Activated CD4-positive, alpha-beta T cell treated with anti-CD3 and anti-CD28 coated beads, Interleukin-2, amount 10 ng/mL, durations not matched to agents 24 days and 14 days (primary cell): ENCODE measurements around the gene MAP2K5. TPM values are rescaled to one million over a fixed set of nuclear protein-coding genes. Genes with fewer than 3 reads are reported as not detected.

ENCODE experiments used
- DNase-seq: peaks from one replicate; pipeline ENCODE4 v3.0.0; 2022
- H3K27ac Mint-ChIP-seq: one replicate; pipeline ENCODE4 v1.8.0; 2022; ENCODE audit warnings: mild to moderate bottlenecking, mixed read lengths
- H3K27me3 Mint-ChIP-seq: one replicate; pipeline ENCODE4 v1.8.0; 2022; ENCODE audit warnings: mixed read lengths
- H3K36me3 Mint-ChIP-seq: one replicate; pipeline ENCODE4 v1.8.0; 2022; ENCODE audit warnings: low read depth, mild to moderate bottlenecking, mixed read lengths
- H3K4me1 Mint-ChIP-seq: one replicate; pipeline ENCODE4 v1.8.0; 2021; ENCODE audit warnings: mixed read lengths
- H3K4me3 Mint-ChIP-seq: one replicate; pipeline ENCODE4 v1.8.0; 2022; ENCODE audit warnings: mild to moderate bottlenecking, moderate library complexity, mixed read lengths
- H3K9me3 Mint-ChIP-seq: one replicate; pipeline ENCODE4 v1.8.0; 2021; ENCODE audit warnings: mixed read lengths
- intact Hi-C: fragments of 100-400 bp; cut with micrococcal nuclease; formaldehyde crosslinking; loops from one replicate; pipeline ENCODE4 v1.15.1; 2023
- total RNA-seq: library from RNA; stranded (reverse); gene quantifications from 2 replicates; pipeline ENCODE4 v1.2.3, GENCODE V29; 2022

The MAP2K5 gene
- total RNA-seq, 1 donor from 2014 or later: 21.0 TPM

DNA sequence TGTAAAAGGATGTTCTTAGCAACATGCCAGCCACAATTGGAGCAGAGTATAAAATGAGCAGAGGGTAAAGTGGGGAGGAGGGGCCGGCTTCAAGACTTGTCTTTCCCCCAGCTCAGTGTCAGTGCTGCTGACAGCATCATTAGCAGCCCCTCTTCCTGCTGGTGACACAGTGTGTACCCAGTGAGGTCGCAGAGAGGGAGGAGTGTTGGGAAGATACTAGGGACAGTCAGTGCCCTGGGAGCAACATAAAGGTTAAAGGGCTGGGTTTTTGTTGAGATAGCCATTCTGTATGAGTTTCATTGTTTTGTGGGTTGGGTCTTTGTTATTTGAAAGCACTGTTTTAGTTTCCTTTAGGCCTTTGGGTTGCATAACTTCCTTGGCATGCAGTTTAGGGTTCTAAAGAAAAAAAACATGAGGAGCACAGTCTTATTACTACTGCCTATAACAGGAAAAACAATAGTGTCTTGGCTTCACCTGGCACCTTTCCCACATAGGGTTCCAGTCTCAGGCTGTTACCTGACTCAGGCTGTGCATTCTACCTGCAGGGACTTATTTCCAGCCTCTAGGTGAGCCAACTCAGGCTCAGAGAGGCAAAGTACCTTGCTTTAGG, 188.7 kb downstream of the MAP2K5 start:
- H3K9me3 Mint-ChIP-seq: no peaks in the 10 kb centered on the region
- no peak for DNase-seq
- H3K4me3 Mint-ChIP-seq: no peak overlapping the region
- peaks cover 3% of the 10 kb centered on the region for H3K36me3 Mint-ChIP-seq
- intact Hi-C loops: no loop called here
- no peaks in the 10 kb centered on the region for H3K27me3 Mint-ChIP-seq
- peaks cover 15% of the 10 kb centered on the region for H3K4me1 Mint-ChIP-seq
- H3K27ac Mint-ChIP-seq: no peak overlapping the region

GRCh38 chr15:67732164-67732563, 189.7 kb downstream of the MAP2K5 start:
- H3K4me1 Mint-ChIP-seq: peaks cover 15% of the 10 kb centered on the region

GRCh38 chr15:67732671-67733374, 190.3 kb downstream of the MAP2K5 start:
- intact Hi-C loops: no loop called here
- Mint-ChIP-seq H3K27ac (no peak overlapping the region), H3K9me3 (no peaks in the 10 kb centered on the region)

More at GRCh38 chr15:67732164-67732563, 189.7 kb downstream of the MAP2K5 start:
- Mint-ChIP-seq H3K36me3 (peaks cover 3% of the 10 kb centered on the region), H3K9me3 (no peaks in the 10 kb centered on the region), H3K4me3 (no peak overlapping the region), H3K27me3 (no peaks in the 10 kb centered on the region), H3K27ac (no peak overlapping the region)
- DNase-seq: no peak
- intact Hi-C loops: no loop called here

DNA sequence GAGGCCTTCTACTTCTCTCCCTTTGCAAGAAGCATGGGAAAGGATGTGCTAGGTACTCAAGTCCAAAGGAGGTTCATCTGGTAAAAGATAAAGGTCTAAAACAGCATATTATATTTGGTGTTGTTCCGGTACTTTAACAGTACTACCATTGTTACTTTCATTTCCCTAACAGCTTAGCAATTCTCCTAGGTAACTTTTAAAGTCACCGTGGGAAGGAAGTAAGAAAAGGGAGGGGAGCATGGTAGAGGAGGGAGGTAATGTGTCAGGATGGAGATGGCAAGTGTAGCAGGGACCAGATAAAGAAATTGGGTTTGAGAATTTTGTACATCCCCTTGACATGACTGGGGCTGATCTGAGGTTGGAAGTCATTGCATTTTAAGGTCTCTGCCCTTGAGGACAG, 193.4 kb downstream of the MAP2K5 start:
- Mint-ChIP-seq H3K9me3 (no peaks in the 10 kb centered on the region), H3K4me1 (peaks cover 16% of the 10 kb centered on the region), H3K4me3 (no peak overlapping the region), H3K27me3 (no peaks in the 10 kb centered on the region), H3K36me3 (peaks cover 5% of the 10 kb centered on the region), H3K27ac (no peak overlapping the region)
- no peak for DNase-seq
- intact Hi-C loops: no loop called here

More at GRCh38 chr15:67732671-67733374, 190.3 kb downstream of the MAP2K5 start:
- no peak for DNase-seq
- H3K4me1 Mint-ChIP-seq: peaks cover 15% of the 10 kb centered on the region
- no peak overlapping the region for H3K4me3 Mint-ChIP-seq
- peaks cover 5% of the 10 kb centered on the region for H3K36me3 Mint-ChIP-seq
- H3K27me3 Mint-ChIP-seq: no peaks in the 10 kb centered on the region

DNA sequence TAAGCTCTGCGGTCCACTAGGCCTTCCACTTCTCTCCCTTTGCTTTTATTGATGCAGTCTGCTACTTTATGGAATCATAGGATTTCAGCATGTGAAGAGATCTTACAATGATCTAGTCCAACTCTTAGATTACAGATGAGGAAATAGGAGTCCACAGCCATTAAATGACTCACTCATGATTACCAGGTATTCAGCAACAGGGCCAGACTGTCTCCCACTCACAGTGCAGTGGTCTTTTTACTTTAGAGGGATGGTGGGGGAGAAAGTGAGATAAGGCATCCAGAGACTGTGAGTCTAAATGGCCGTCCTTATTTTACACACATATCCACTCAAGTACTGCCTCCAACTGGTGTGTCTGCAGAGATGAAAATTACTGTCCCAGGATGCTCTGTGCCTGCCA, 194.3 kb downstream of the MAP2K5 start:
- Mint-ChIP-seq H3K27ac (no peak overlapping the region), H3K4me3 (no peak overlapping the region), H3K27me3 (no peaks in the 10 kb centered on the region), H3K4me1 (peaks cover 21% of the 10 kb centered on the region), H3K36me3 (peaks cover 5% of the 10 kb centered on the region), H3K9me3 (no peaks in the 10 kb centered on the region)
- intact Hi-C loops: no loop called here
- DNase-seq: no peak

DNA sequence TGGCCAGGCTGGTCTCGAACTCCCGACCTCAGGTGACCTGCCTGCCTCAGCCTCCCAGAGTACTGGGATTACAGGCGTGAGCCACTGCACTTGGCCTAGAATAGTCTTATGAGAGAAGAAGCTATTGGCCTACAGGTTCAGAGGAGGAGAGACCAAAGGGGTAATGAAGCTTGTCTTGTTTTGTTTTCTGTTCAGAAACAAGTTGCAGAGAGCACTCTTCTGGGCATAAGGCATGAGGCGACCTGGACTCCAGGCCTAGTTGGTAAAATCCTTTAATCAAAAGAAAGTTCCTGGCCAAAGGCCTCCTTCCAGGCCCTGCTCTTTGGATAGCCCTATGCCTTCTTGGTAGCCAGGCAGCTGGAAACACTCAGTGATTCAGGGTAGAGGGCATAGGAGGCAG, 195.6 kb downstream of the MAP2K5 start:
- no peak for DNase-seq
- Mint-ChIP-seq H3K27me3 (no peaks in the 10 kb centered on the region), H3K4me3 (no peak overlapping the region), H3K4me1 (peaks cover 21% of the 10 kb centered on the region), H3K36me3 (peaks cover 5% of the 10 kb centered on the region), H3K9me3 (no peaks in the 10 kb centered on the region), H3K27ac (no peak overlapping the region)
- intact Hi-C loops: no loop called here

DNA sequence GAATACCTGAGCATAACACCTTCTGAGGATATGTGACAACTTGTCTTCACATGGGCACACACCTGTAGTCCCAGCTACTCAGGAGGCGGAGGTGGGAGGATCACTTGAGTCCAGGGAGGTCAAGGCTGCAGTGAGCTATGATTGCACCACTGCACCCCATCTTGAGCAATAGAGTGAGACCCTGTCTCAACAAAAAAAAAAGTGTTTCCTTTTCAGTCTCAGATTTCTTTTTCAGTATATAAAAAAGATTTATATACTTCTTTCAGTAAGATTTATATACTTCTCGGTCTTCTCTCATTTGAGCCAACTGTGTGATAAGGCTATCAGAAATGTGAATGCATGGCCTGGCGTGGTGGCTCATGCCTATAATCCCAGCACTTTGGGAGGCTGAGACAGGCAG, 197.9 kb downstream of the MAP2K5 start:
- no peaks in the 10 kb centered on the region for H3K9me3 Mint-ChIP-seq
- peaks cover 34% of the 10 kb centered on the region for H3K4me1 Mint-ChIP-seq
- no peaks in the 10 kb centered on the region for H3K27me3 Mint-ChIP-seq
- peaks cover 5% of the 10 kb centered on the region for H3K36me3 Mint-ChIP-seq
- DNase-seq: no peak
- H3K27ac Mint-ChIP-seq: no peak overlapping the region
- H3K4me3 Mint-ChIP-seq: no peak overlapping the region
- intact Hi-C loops: no loop called here

DNA sequence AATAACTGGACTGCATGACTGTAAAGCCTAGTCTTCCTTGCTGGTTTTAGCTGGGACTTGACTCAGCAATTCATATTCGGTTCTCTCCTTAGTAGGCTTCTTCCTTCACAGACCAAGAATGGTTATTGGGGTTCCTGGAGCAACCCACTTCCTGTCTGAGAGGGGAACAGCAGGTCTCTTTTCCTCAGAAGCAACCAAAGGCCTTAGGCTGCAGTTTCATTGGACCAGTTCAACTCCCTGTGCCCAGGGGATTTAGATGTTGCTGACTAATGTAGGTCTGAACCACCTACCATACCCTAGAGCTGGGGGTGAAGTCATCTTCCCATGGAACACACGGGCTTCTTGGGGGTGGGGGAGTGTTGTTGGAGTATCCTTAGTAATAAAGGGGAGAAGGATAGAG, 198.8 kb downstream of the MAP2K5 start:
- Mint-ChIP-seq H3K27me3 (no peaks in the 10 kb centered on the region), H3K9me3 (no peaks in the 10 kb centered on the region), H3K4me3 (peak overlapping the region; percentile 19), H3K36me3 (peaks cover 2% of the 10 kb centered on the region), H3K27ac (peak overlapping the region; percentile 46), H3K4me1 (peaks cover 32% of the 10 kb centered on the region)
- intact Hi-C loops: no loop called here
- peak; percentile 65 for DNase-seq

DNA sequence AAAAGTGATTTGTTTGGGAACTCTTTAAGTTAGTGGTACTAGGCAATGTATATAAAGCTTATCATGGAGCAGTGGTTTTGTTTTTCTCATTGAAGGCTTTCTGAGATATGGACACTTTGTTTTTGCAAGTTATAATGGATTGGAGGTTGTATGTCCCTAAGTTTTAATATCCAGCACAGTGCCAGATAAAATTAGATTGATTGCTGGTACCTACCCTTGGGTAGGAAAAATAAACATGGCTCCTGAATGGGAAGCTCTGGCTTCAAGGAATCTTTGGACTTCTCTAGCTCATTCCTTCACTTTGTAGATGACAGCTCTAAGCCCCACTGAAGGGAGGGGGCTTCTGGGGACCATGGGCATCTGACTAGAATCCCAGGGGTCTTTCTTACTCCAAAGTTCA, 201.1 kb downstream of the MAP2K5 start:
- intact Hi-C loops: no loop called here
- Mint-ChIP-seq H3K9me3 (no peaks in the 10 kb centered on the region), H3K4me3 (no peak overlapping the region), H3K27ac (no peak overlapping the region), H3K4me1 (peaks cover 37% of the 10 kb centered on the region), H3K27me3 (no peaks in the 10 kb centered on the region), H3K36me3 (no peaks in the 10 kb centered on the region)
- no peak for DNase-seq

GRCh38 chr15:67744331-67745072, 202.0 kb downstream of the MAP2K5 start:
- Mint-ChIP-seq H3K27me3 (no peaks in the 10 kb centered on the region), H3K4me3 (peak overlapping the region; percentile 18), H3K4me1 (peaks cover 37% of the 10 kb centered on the region), H3K36me3 (peaks cover 2% of the 10 kb centered on the region), H3K9me3 (no peaks in the 10 kb centered on the region), H3K27ac (no peak overlapping the region)
- intact Hi-C loops: no loop called here
- DNase-seq: no peak

- Mint-ChIP-seq H3K27ac (no peak overlapping the region), H3K27me3 (no peaks in the 10 kb centered on the region), H3K4me3 (peak overlapping the region; percentile 18), H3K4me1 (peaks cover 37% of the 10 kb centered on the region), H3K9me3 (no peaks in the 10 kb centered on the region), H3K36me3 (peaks cover 2% of the 10 kb centered on the region)
- intact Hi-C loops: loop anchor here (2.0 kb wide), 1 partner anchor 17 kb away; no protein-coding TSS in a partner anchor
- DNase-seq: no peak
Measured at GRCh38 chr15:67745073-67746006, 202.8 kb downstream of the MAP2K5 start.

DNA sequence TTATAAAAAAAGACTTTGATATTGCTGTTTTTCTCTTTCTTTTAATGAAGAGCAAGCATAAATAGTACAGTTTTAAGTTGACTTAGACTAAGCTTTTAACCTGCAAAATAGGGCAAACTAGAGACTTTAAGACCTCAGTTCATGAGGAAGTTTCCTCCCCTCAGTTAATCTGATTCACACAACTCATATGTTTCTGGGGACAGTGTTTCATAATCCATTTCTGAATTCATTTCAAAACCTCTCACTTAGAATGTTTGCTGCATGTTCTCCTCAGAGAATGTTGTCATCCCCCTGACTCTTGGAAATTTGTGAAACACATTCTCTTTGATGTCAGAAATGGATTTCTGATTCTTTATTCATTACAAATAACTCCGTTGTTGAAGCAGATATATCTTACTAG, 203.5 kb downstream of the MAP2K5 start:
- intact Hi-C loops: loop anchor here (2.0 kb wide), 1 partner anchor 17 kb away; no protein-coding TSS in a partner anchor
- Mint-ChIP-seq H3K9me3 (no peaks in the 10 kb centered on the region), H3K27ac (peak overlapping the region; percentile 19), H3K36me3 (peaks cover 2% of the 10 kb centered on the region), H3K4me1 (peaks cover 37% of the 10 kb centered on the region), H3K27me3 (no peaks in the 10 kb centered on the region), H3K4me3 (peak overlapping the region; percentile 13)
- no peak for DNase-seq

GRCh38 chr15:67746450-67746849, 203.9 kb downstream of the MAP2K5 start:
- Mint-ChIP-seq H3K27me3 (no peaks in the 10 kb centered on the region), H3K4me3 (peak overlapping the region; percentile 20), H3K4me1 (peaks cover 33% of the 10 kb centered on the region), H3K36me3 (peaks cover 2% of the 10 kb centered on the region), H3K9me3 (no peaks in the 10 kb centered on the region), H3K27ac (peak overlapping the region; percentile 1)
- intact Hi-C loops: loop anchor here (2.0 kb wide), 1 partner anchor 16 kb away; no protein-coding TSS in a partner anchor
- peak; percentile 65 for DNase-seq
